ENCODE results near the gene TERB1.
A peak's percentile ranks its signal among the peaks of the same experiment; 100 is the strongest.

TERB1 gene

GRCh38 chr16:66776457-66776856, 24.9 kb downstream of the TERB1 start:
- H3K4me3 ChIP-seq (ENCODE audit: low read depth, low read length): no peak overlapping the region
- TF ChIP-seq CTCF (conservative IDR thresholded peaks at IDR 0.05; ENCODE audit: low read depth, low read length): no peak
- no peak for DNase-seq (ENCODE audit: low read depth)

GRCh38 chr16:66774981-66775380, 26.4 kb downstream of the TERB1 start:
- no peak overlapping the region for H3K4me3 ChIP-seq (ENCODE audit: low read depth, low read length)
- no peak for TF ChIP-seq CTCF (conservative IDR thresholded peaks at IDR 0.05; ENCODE audit: low read depth, low read length)
- no peak for DNase-seq (ENCODE audit: low read depth)

GRCh38 chr16:66758086-66758485, 43.3 kb downstream of the TERB1 start:
- H3K4me3 ChIP-seq (ENCODE audit: low read depth, low read length): no peak overlapping the region
- TF ChIP-seq CTCF (conservative IDR thresholded peaks at IDR 0.05; ENCODE audit: low read depth, low read length): peak; percentile 14
- DNase-seq (ENCODE audit: low read depth): no peak

GRCh38 chr16:66754819-66755218, 46.6 kb downstream of the TERB1 start:
- no peak for TF ChIP-seq CTCF (conservative IDR thresholded peaks at IDR 0.05; ENCODE audit: low read depth, low read length)
- DNase-seq (ENCODE audit: low read depth): no peak
- no peak overlapping the region for H3K4me3 ChIP-seq (ENCODE audit: low read depth, low read length)

GRCh38 chr16:66754211-66754610, 47.2 kb downstream of the TERB1 start:
- TF ChIP-seq CTCF (conservative IDR thresholded peaks at IDR 0.05; ENCODE audit: low read depth, low read length): no peak
- H3K4me3 ChIP-seq (ENCODE audit: low read depth, low read length): no peak overlapping the region
- DNase-seq (ENCODE audit: low read depth): no peak

GRCh38 chr16:66752958-66753357, 48.4 kb downstream of the TERB1 start:
- TF ChIP-seq CTCF (conservative IDR thresholded peaks at IDR 0.05; ENCODE audit: low read depth, low read length): no peak
- H3K4me3 ChIP-seq (ENCODE audit: low read depth, low read length): no peak overlapping the region
- DNase-seq (ENCODE audit: low read depth): no peak

GRCh38 chr16:66752379-66752778, 49.0 kb downstream of the TERB1 start:
- H3K4me3 ChIP-seq (ENCODE audit: low read depth, low read length): no peak overlapping the region
- no peak for DNase-seq (ENCODE audit: low read depth)
- TF ChIP-seq CTCF (conservative IDR thresholded peaks at IDR 0.05; ENCODE audit: low read depth, low read length): no peak
